ENCODE measurements around the gene CETP.

The CETP gene

GRCh38 chr16:56950051-56950450, 11.7 kb upstream of the CETP start:
- H3K4me3 ChIP-seq (ENCODE audit: low read length) = no peak overlapping the region
- no peak for DNase-seq (ENCODE audit: low read depth)
- TF ChIP-seq CTCF (conservative IDR thresholded peaks at IDR 0.05; ENCODE audit: low read depth, low read length) = no peak

GRCh38 chr16:56950455-56950854, 11.3 kb upstream of the CETP start:
- TF ChIP-seq CTCF (conservative IDR thresholded peaks at IDR 0.05; ENCODE audit: low read depth, low read length) = no peak
- H3K4me3 ChIP-seq (ENCODE audit: low read length) = no peak overlapping the region
- DNase-seq (ENCODE audit: low read depth) = no peak

GRCh38 chr16:56950881-56951771, 10.6 kb upstream of the CETP start:
- TF ChIP-seq CTCF (conservative IDR thresholded peaks at IDR 0.05; ENCODE audit: low read depth, low read length) = peak; percentile 70
- no peak overlapping the region for H3K4me3 ChIP-seq (ENCODE audit: low read length)
- no peak for DNase-seq (ENCODE audit: low read depth)

- TF ChIP-seq CTCF (conservative IDR thresholded peaks at IDR 0.05; ENCODE audit: low read depth, low read length) = no peak
- no peak overlapping the region for H3K4me3 ChIP-seq (ENCODE audit: low read length)
- DNase-seq (ENCODE audit: low read depth) = no peak
These were observed 8.7 kb upstream of the CETP start for GRCh38 chr16:56953006-56953405.

GRCh38 chr16:56956076-56956475, 5.7 kb upstream of the CETP start:
- no peak for DNase-seq (ENCODE audit: low read depth)
- no peak overlapping the region for H3K4me3 ChIP-seq (ENCODE audit: low read length)
- no peak for TF ChIP-seq CTCF (conservative IDR thresholded peaks at IDR 0.05; ENCODE audit: low read depth, low read length)

- no peak for DNase-seq (ENCODE audit: low read depth)
- TF ChIP-seq CTCF (conservative IDR thresholded peaks at IDR 0.05; ENCODE audit: low read depth, low read length) = peak; percentile 31
- no peak overlapping the region for H3K4me3 ChIP-seq (ENCODE audit: low read length)
These were observed 5.0 kb upstream of the CETP start for GRCh38 chr16:56956756-56957155.

GRCh38 chr16:56960681-56961281, 969 bp upstream of the CETP start:
- DNase-seq (ENCODE audit: low read depth) = no peak
- TF ChIP-seq CTCF (conservative IDR thresholded peaks at IDR 0.05; ENCODE audit: low read depth, low read length) = no peak
- no peak overlapping the region for H3K4me3 ChIP-seq (ENCODE audit: low read length)
